Neutrophil (primary cell): Measurements from ENCODE around the gene NCOA3.

Source experiments
- H3K27ac ChIP-seq: fragments of 200-600 bp; sonication (generic); 2 replicates; pipeline ENCODE4 v1.5.1; 2016; ENCODE audit warnings: mild to moderate bottlenecking, moderate library complexity
- H3K27me3 ChIP-seq: fragments of 200-600 bp; sonication (generic); 2 replicates; pipeline ENCODE4 v1.6.0; 2016; ENCODE audit warnings: mild to moderate bottlenecking
- H3K36me3 ChIP-seq: fragments of 200-600 bp; sonication (generic); 2 replicates; pipeline ENCODE4 v1.5.1; 2017
- H3K4me1 ChIP-seq, 2 experiments: fragments of 200-600 bp in 1 of 2; sonication (generic) in 1 of 2; 1 replicate in 1 of 2; 2 replicates in 1 of 2; pipeline versions ENCODE4 v1.5.1 to v1.6.1; 2013 to 2016; ENCODE audit warnings: low read depth in 1 of 2, low read length in 1 of 2, mild to moderate bottlenecking in 1 of 2, moderate library complexity in 1 of 2; ENCODE audit not compliant: control insufficient read depth in 1 of 2, insufficient read depth in 1 of 2
- H3K4me3 ChIP-seq, 2 experiments: fragments of 200-600 bp in 1 of 2; sonication (generic) in 1 of 2; 1 replicate in 1 of 2; 2 replicates in 1 of 2; pipeline ENCODE4 v1.5.1; 2013 to 2016; ENCODE audit warnings: low read depth in 1 of 2, low read length in 1 of 2, mild to moderate bottlenecking in 1 of 2, moderate library complexity in 1 of 2
- H3K9me3 ChIP-seq: fragments of 200-600 bp; sonication (generic); 2 replicates; pipeline ENCODE4 v1.5.1; 2016
- CTCF ChIP-seq: fragments of 200-600 bp; sonication (generic); IDR thresholded peaks from 2 replicates; pipeline ENCODE4 v1.5.1; 2016; ENCODE audit warnings: antibody characterized with exemption

NCOA3 gene

GRCh38 chr20:47609001-47609400, 107.3 kb downstream of the NCOA3 start:
- H3K4me1 ChIP-seq, result no peaks in the 10 kb centered on the region
- H3K4me3 ChIP-seq, result no peak overlapping the region
- H3K9me3 ChIP-seq, result no peaks in the 10 kb centered on the region
- H3K36me3 ChIP-seq, result no peaks in the 10 kb centered on the region
- no peak for TF ChIP-seq CTCF
- no peak overlapping the region for H3K27ac ChIP-seq
- H3K27me3 ChIP-seq, result no peaks in the 10 kb centered on the region

DNA sequence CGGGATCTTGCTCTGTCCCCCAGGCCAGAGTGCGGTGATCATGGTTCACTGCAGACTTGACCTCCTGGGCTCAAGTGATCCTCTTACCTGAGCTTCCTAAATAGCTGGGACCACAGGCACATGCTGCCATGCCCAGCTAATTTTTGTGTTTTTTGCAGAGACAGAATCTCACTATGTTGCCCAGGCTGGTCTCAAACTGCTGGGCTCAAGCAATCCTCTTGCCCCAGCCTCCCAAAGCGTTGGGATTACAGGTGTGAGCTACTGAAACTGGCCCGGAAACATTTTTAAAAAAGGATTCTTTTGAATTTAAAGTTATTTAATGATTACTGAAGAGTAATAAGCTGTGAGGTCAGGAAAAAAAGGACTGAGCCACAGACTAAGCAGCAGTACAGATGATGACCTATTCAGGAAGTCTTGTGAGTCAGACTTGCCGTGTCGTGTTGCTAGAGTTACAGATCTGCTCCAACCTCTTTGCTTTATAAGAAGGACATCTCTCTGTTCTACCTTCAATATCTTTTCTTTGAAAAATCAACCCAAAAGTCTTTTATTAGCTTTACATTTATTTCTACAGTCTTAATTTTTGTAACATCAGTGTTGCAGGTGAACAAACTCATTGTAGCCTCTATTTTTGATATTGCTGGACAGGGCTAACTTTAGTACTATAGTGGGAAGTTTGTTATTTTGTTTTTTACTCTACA, 108.7 kb downstream of the NCOA3 start:
- no peak for TF ChIP-seq CTCF
- Histone ChIP-seq H3K27ac (no peak overlapping the region), H3K4me3 (no peak overlapping the region), H3K4me1 (no peaks in the 10 kb centered on the region), H3K27me3 (no peaks in the 10 kb centered on the region), H3K9me3 (no peaks in the 10 kb centered on the region), H3K36me3 (no peaks in the 10 kb centered on the region)

- TF ChIP-seq CTCF, result no peak
- Histone ChIP-seq H3K4me3 (no peak overlapping the region), H3K27ac (no peak overlapping the region)
Measured at GRCh38 chr20:47610945-47611250, 109.2 kb downstream of the NCOA3 start.

DNA sequence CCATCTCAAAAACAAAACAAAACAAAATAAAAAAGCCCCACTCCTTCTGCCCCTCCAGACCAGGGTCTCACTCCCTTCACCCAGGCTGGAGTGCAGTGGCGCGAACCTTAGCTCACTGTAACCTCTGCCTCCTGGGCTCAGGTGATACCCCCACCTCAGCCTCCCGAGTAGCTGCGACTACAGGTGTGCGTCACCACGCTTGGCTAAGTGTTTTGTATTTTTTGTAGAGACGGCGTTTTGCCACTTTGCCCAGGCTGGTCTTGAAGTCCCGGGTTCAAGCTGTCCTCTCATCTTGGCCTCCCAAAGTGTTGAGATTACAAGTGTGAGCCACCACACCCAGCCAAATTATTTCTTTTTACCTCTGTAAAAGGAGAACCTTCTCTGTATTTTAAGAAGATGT, 110.1 kb downstream of the NCOA3 start:
- H3K4me1 ChIP-seq, result no peaks in the 10 kb centered on the region
- H3K27me3 ChIP-seq, result no peaks in the 10 kb centered on the region
- no peak for TF ChIP-seq CTCF

More at GRCh38 chr20:47610945-47611250, 109.2 kb downstream of the NCOA3 start:
- Histone ChIP-seq H3K9me3 (no peaks in the 10 kb centered on the region), H3K27me3 (no peaks in the 10 kb centered on the region), H3K4me1 (no peaks in the 10 kb centered on the region), H3K36me3 (no peaks in the 10 kb centered on the region)

GRCh38 chr20:47612670-47613069, 111.0 kb downstream of the NCOA3 start:
- H3K4me1 ChIP-seq, result no peaks in the 10 kb centered on the region
- no peaks in the 10 kb centered on the region for H3K27me3 ChIP-seq
- no peak overlapping the region for H3K4me3 ChIP-seq
- H3K27ac ChIP-seq, result no peak overlapping the region
- H3K9me3 ChIP-seq, result no peaks in the 10 kb centered on the region
- H3K36me3 ChIP-seq, result no peaks in the 10 kb centered on the region
- TF ChIP-seq CTCF, result no peak

More for the DNA sequence above, 110.1 kb downstream of the NCOA3 start:
- Histone ChIP-seq H3K4me3 (no peak overlapping the region), H3K27ac (no peak overlapping the region), H3K36me3 (no peaks in the 10 kb centered on the region), H3K9me3 (no peaks in the 10 kb centered on the region)
